HepG2 (cell line): ENCODE data around the gene NFKBIL1. TPM values are rescaled to one million over a fixed set of nuclear protein-coding genes. Genes with fewer than 3 reads are reported as not detected.
A peak's percentile ranks its signal among the peaks of the same experiment; 100 is the strongest.

ENCODE experiments used
- BRF2 ChIP-seq: sonication (generic); formaldehyde crosslinking; IDR thresholded peaks from 2 replicates; pipeline ENCODE4 v1.8.1; 2022; ENCODE audit warnings: mild to moderate bottlenecking, missing genetic modification reagents
- KIAA2018 ChIP-seq: sonication (generic); formaldehyde crosslinking; IDR thresholded peaks from 2 replicates; pipeline ENCODE4 v1.5.0; 2020; ENCODE audit warnings: mild to moderate bottlenecking, missing genetic modification reagents, borderline replicate concordance
- PHF21A ChIP-seq: sonication (generic); formaldehyde crosslinking; IDR thresholded peaks from 2 replicates; pipeline ENCODE4 v1.5.0; 2020; ENCODE audit warnings: mild to moderate bottlenecking, missing genetic modification reagents
- RARA ChIP-seq: IDR thresholded peaks from 2 replicates; pipeline ENCODE4 v1.6.1; 2016; ENCODE audit warnings: missing genetic modification reagents, missing compliant biosample characterization
- YEATS4 ChIP-seq: sonication (generic); formaldehyde crosslinking; IDR thresholded peaks from 2 replicates; pipeline ENCODE4 v1.4.0; 2020; ENCODE audit warnings: missing genetic modification reagents, borderline replicate concordance
- ZBTB1 ChIP-seq: sonication (generic); formaldehyde crosslinking; IDR thresholded peaks from 2 replicates; pipeline ENCODE4 v1.4.0; 2020; ENCODE audit warnings: missing genetic modification reagents, borderline replicate concordance
- ZBTB25 ChIP-seq: IDR thresholded peaks from 2 replicates; pipeline ENCODE4 v1.6.1; 2018; ENCODE audit warnings: missing genetic modification reagents
- ZBTB4 ChIP-seq: sonication (generic); formaldehyde crosslinking; IDR thresholded peaks from 2 replicates; pipeline ENCODE4 v1.4.0; 2020; ENCODE audit warnings: missing genetic modification reagents, mild to moderate bottlenecking, borderline replicate concordance
- ZBTB7A ChIP-seq: sonication (generic); formaldehyde crosslinking; IDR thresholded peaks from 2 replicates; pipeline ENCODE4 v1.8.0; 2022; ENCODE audit warnings: mild to moderate bottlenecking, missing genetic modification reagents
- ZC3H13 ChIP-seq: sonication (generic); formaldehyde crosslinking; IDR thresholded peaks from 2 replicates; pipeline ENCODE4 v1.8.1; 2023; ENCODE audit warnings: mild to moderate bottlenecking, missing genetic modification reagents, moderate library complexity
- ZFP36L1 ChIP-seq: sonication (generic); formaldehyde crosslinking; IDR thresholded peaks from 2 replicates; pipeline ENCODE4 v1.8.0; 2022; ENCODE audit warnings: mild to moderate bottlenecking, missing genetic modification reagents, moderate library complexity
- ZKSCAN5 ChIP-seq: sonication (generic); formaldehyde crosslinking; IDR thresholded peaks from 2 replicates; pipeline ENCODE4 v1.5.1; 2020; ENCODE audit warnings: mild to moderate bottlenecking, missing genetic modification reagents
- ZNF382 ChIP-seq: sonication (generic); formaldehyde crosslinking; IDR thresholded peaks from 2 replicates; pipeline ENCODE4 v1.5.0; 2020; ENCODE audit warnings: missing genetic modification reagents, mild to moderate bottlenecking, borderline replicate concordance
- ZNF773 ChIP-seq: sonication (generic); formaldehyde crosslinking; IDR thresholded peaks from 2 replicates; pipeline ENCODE4 v1.4.0; 2020; ENCODE audit warnings: missing genetic modification reagents, borderline replicate concordance
- polyA plus RNA-seq, 8 experiments: library from polyadenylated mRNA; depleted of rRNA in 3 of 8; stranded (reverse) in 7 of 8; unstranded in 1 of 8; fragments of >200 nt; fragmentation: Illumina TruSeq in 4 of 8; extraction: Trizol in 4 of 8; gene quantifications; 2 replicates each; pipeline versions ENCODE4 v1.2.1 to v1.2.3, GENCODE V29; 2011 to 2016; ENCODE audit warnings: low read depth in 4 of 8, missing spikeins in 1 of 8, mixed read lengths in 1 of 8; ENCODE audit not compliant: insufficient read depth in 1 of 8
- total RNA-seq, 5 experiments: library from RNA; depleted of rRNA; stranded (reverse); fragments of >200 nt; fragmentation: Illumina TruSeq; extraction: Trizol; gene quantifications; 2 replicates each; pipeline ENCODE4 v1.2.3, GENCODE V29; 2016; ENCODE audit warnings: low read depth in 1 of 5

NFKBIL1 gene
- total and polyA plus RNA-seq, 2 of the 13 experiments (the other 11 are each of a cell fraction or from before 2014, with no cell fraction given) = 9.7 to 19.5 TPM

DNA sequence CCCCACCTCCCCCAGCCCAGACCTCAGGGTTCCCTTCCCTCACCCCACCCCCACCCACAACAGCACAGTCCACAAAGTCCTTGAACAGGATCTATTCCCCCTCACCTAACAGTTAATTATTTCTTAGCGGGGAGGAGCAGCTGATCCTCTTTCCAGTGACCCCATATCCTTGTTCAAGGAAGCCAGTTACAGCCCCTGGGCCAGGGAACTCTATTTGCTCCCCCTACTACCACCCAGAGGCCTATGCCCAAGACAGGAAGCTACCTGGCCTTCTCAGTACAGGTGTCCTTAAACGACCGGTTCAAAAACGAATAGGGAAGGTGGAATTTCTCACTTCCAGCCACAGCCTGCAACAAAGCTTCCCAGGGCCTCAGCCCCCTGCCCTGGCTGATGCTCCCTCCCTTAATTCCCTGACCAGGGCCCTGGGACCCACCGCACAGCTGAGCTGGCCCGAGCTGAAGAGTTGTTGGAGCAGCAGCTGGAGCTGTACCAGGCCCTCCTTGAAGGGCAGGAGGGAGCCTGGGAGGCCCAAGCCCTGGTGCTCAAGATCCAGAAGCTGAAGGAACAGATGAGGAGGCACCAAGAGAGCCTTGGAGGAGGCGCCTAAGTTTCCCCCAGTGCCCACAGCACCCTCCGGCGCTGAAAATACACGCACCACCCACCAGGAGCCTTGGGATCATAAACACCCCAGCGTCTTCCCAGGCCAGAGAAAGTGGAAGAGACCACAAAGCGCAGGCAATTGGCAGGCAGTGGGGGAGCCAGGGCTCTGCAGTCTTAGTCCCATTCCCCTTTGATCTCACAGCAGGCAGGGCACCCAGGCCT, 17.9 kb upstream of the NFKBIL1 start (continued):
- TF ChIP-seq KIAA2018 (CRISPR knock-in tag) (no peak), ZBTB4 (CRISPR knock-in tag) (no peak), YEATS4 (CRISPR knock-in tag) (no peak), ZBTB25 (CRISPR knock-in tag) (no peak), RARA (CRISPR knock-in tag) (no peak), ZBTB7A (no peak; the same call in 1 of the 2 replicates), BRF2 (CRISPR knock-in tag) (peak; percentile 70; the same call in 1 of the 2 replicates), PHF21A (CRISPR knock-in tag) (no peak), ZC3H13 (peak; percentile 16; the same call in 1 of the 2 replicates), ZNF382 (CRISPR knock-in tag) (no peak), ZFP36L1 (0 out of 2 replicates have a peak, but pooled peaks have one; percentile 19), ZKSCAN5 (CRISPR knock-in tag) (no peak), ZBTB1 (CRISPR knock-in tag) (no peak), ZNF773 (CRISPR knock-in tag) (0 out of 2 replicates have a peak, but pooled peaks have one; percentile 37)
